DOHH2 (cell line): ENCODE measurements around the gene CAAP1.

Source experiments
- H3F3A ChIP-seq: fragments of 200-600 bp; sonication (generic), shearing (Covaris generic); 2 replicates; pipeline ENCODE4 v1.6.0; 2016; ENCODE audit warnings: antibody characterized with exemption, mild to moderate bottlenecking; ENCODE audit not compliant: control insufficient read depth, insufficient read depth
- H3K27ac ChIP-seq: fragments of 200-600 bp; sonication (generic); 2 replicates; pipeline ENCODE4 v1.5.1; 2014; ENCODE audit warnings: low read depth, mild to moderate bottlenecking, low read length, moderate library complexity
- H3K27me3 ChIP-seq: fragments of 200-600 bp; sonication (generic); 2 replicates; pipeline ENCODE4 v1.6.1; 2014; ENCODE audit warnings: mild to moderate bottlenecking, low read length, mixed read lengths; ENCODE audit not compliant: control insufficient read depth
- H3K36me3 ChIP-seq: fragments of 200-600 bp; sonication (generic); 2 replicates; pipeline ENCODE4 v1.6.1; 2014; ENCODE audit warnings: mild to moderate bottlenecking, low read length, moderate library complexity, mixed read lengths; ENCODE audit not compliant: control insufficient read depth
- H3K4me1 ChIP-seq: fragments of 200-600 bp; sonication (generic); 2 replicates; pipeline ENCODE4 v1.6.1; 2014; ENCODE audit warnings: mild to moderate bottlenecking, low read length, mixed read lengths; ENCODE audit not compliant: control insufficient read depth
- H3K4me2 ChIP-seq: fragments of 200-600 bp; sonication (generic); 2 replicates; pipeline ENCODE4 v1.6.0; 2014; ENCODE audit warnings: mild to moderate bottlenecking, low read length, moderate library complexity
- H3K4me3 ChIP-seq: fragments of 200-600 bp; sonication (generic); 2 replicates; pipeline ENCODE4 v1.5.1; 2014; ENCODE audit warnings: mild to moderate bottlenecking, low read length, mixed read lengths
- H3K79me2 ChIP-seq: fragments of 200-600 bp; sonication (generic); 2 replicates; pipeline ENCODE4 v1.6.1; 2014; ENCODE audit warnings: mild to moderate bottlenecking, low read length, mixed read lengths; ENCODE audit not compliant: control insufficient read depth
- H3K9me2 ChIP-seq: fragments of 200-600 bp; sonication (generic); replicated peaks from 2 replicates; pipeline ENCODE4 v1.6.1; 2014; ENCODE audit warnings: mild to moderate bottlenecking, low read length, mixed read lengths; ENCODE audit not compliant: control insufficient read depth
- H3K9me3 ChIP-seq: fragments of 200-600 bp; sonication (generic); 2 replicates; pipeline ENCODE4 v1.6.1; 2014; ENCODE audit warnings: antibody characterized with exemption, low read length, mixed read lengths; ENCODE audit not compliant: control insufficient read depth, insufficient read depth
- H4K20me1 ChIP-seq: fragments of 200-600 bp; sonication (generic); 2 replicates; pipeline ENCODE4 v1.6.0; 2014; ENCODE audit warnings: low read depth, mild to moderate bottlenecking, antibody characterized with exemption, low read length, moderate library complexity; ENCODE audit not compliant: control insufficient read depth, insufficient read depth
- CTCF ChIP-seq: fragments of 200-600 bp; sonication (generic); IDR thresholded peaks from one replicate; pipeline ENCODE4 v1.5.1; 2014; ENCODE audit warnings: antibody characterized with exemption, mild to moderate bottlenecking, low read depth, low read length; ENCODE audit not compliant: poor library complexity, severe bottlenecking
- EZH2phosphoT487 ChIP-seq: fragments of 200-600 bp; sonication (generic); IDR thresholded peaks from 2 replicates; pipeline ENCODE4 v1.6.1; 2017; ENCODE audit warnings: borderline replicate concordance, mild to moderate bottlenecking, antibody characterized with exemption, low read length, moderate library complexity, mixed read lengths

CAAP1 gene

DNA sequence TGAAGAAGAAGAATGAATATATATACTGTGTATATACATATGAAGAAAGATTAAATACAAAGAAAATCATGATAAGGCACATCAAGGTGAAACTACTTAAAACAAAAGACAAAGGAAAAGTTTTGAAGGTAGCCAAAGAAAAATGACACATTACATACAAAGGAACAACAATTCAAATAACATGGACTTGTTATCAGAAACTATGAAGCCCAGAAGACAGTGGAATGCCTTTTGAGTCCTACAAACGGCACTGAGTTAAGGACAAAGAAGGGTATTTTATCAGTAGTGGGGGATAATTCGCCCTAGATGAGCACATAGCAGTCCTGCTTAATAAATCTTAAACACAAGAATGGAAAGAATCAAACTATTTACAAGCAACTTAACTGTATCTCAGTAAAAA, 77.8 kb downstream of the CAAP1 start:
- no peaks in the 10 kb centered on the region for H3K9me2 ChIP-seq
- TF ChIP-seq CTCF = no peak
- TF ChIP-seq EZH2phosphoT487 = no peak
- H3K9me3 ChIP-seq = no peaks in the 10 kb centered on the region
- H3K27me3 ChIP-seq = peaks cover 5% of the 10 kb centered on the region; the same call in 1 of the 2 replicates
- H3K27ac ChIP-seq = no peak overlapping the region
- H3K4me2 ChIP-seq = no peak overlapping the region
- H3K4me3 ChIP-seq = no peak overlapping the region
- H4K20me1 ChIP-seq = no peaks in the 10 kb centered on the region
- H3K79me2 ChIP-seq = no peaks in the 10 kb centered on the region
- no peaks in the 10 kb centered on the region for H3K36me3 ChIP-seq
- H3K4me1 ChIP-seq = no peaks in the 10 kb centered on the region
- no peaks in the 10 kb centered on the region for H3F3A ChIP-seq

DNA sequence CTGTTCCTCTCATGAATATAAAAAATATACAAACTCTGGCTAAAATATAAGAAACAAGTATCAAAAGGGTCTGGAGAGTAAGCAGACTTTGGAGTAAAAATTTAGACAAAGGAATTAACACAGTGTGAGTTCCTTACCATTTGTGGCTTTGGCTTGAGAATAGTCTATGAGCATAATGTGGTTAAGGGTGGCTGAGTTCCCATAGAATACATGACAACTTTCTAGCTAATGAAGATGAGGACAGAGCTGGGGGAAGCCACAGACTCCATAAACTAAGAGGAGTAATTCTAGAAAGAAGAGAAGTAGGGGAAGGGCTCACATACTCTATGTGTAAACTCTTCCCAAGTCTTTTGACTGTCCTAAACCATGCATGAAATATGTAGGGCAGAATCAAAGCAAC, 79.4 kb downstream of the CAAP1 start:
- H3K27ac ChIP-seq = no peak overlapping the region
- no peaks in the 10 kb centered on the region for H3K79me2 ChIP-seq
- TF ChIP-seq CTCF = no peak
- no peak for TF ChIP-seq EZH2phosphoT487

GRCh38 chr9:26812217-26812616, 80.4 kb downstream of the CAAP1 start:
- no peaks in the 10 kb centered on the region for H3K9me3 ChIP-seq
- H3K9me2 ChIP-seq = no peaks in the 10 kb centered on the region
- no peak overlapping the region for H3K4me3 ChIP-seq
- TF ChIP-seq CTCF = no peak
- no peak for TF ChIP-seq EZH2phosphoT487
- H3F3A ChIP-seq = no peaks in the 10 kb centered on the region
- no peak overlapping the region for H3K27ac ChIP-seq
- no peak overlapping the region for H3K4me2 ChIP-seq
- peaks cover 8% of the 10 kb centered on the region; the same call in 1 of the 2 replicates for H3K27me3 ChIP-seq
- H3K79me2 ChIP-seq = no peaks in the 10 kb centered on the region
- no peaks in the 10 kb centered on the region for H3K36me3 ChIP-seq
- no peaks in the 10 kb centered on the region for H3K4me1 ChIP-seq
- no peaks in the 10 kb centered on the region for H4K20me1 ChIP-seq

More for the DNA sequence above, 79.4 kb downstream of the CAAP1 start:
- no peaks in the 10 kb centered on the region for H3K9me2 ChIP-seq
- peaks cover 8% of the 10 kb centered on the region; the same call in 1 of the 2 replicates for H3K27me3 ChIP-seq
- no peaks in the 10 kb centered on the region for H4K20me1 ChIP-seq
- no peaks in the 10 kb centered on the region for H3K36me3 ChIP-seq
- no peaks in the 10 kb centered on the region for H3F3A ChIP-seq
- no peak overlapping the region for H3K4me3 ChIP-seq
- no peaks in the 10 kb centered on the region for H3K4me1 ChIP-seq
- H3K4me2 ChIP-seq = no peak overlapping the region
- no peaks in the 10 kb centered on the region for H3K9me3 ChIP-seq

DNA sequence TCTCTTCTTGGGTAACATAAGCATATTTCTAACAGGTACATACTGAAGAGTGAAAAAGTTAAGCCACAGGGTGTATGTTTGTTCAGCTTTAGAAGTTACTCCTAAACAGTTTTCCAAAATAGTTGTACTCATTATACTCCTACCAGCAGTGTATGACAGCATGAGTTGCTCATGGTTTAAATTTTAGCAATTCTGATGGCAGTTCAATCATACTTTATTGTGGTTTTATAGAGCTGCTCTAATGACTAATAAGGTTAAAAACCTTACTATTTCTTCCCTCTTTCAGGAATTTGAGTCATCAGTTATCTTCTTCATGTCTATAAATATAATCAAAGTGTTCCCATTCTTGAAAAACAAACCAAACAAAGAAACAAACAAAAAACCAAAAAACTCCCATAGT, 81.5 kb downstream of the CAAP1 start:
- Histone ChIP-seq H3K27ac (no peak overlapping the region), H3F3A (no peaks in the 10 kb centered on the region), H3K9me3 (no peaks in the 10 kb centered on the region), H3K27me3 (peaks cover 8% of the 10 kb centered on the region; the same call in 1 of the 2 replicates), H3K79me2 (no peaks in the 10 kb centered on the region), H3K9me2 (no peaks in the 10 kb centered on the region), H4K20me1 (no peaks in the 10 kb centered on the region), H3K36me3 (no peaks in the 10 kb centered on the region), H3K4me2 (no peak overlapping the region), H3K4me3 (no peak overlapping the region), H3K4me1 (no peaks in the 10 kb centered on the region)
- TF ChIP-seq EZH2phosphoT487 (no peak), CTCF (no peak)
